Measurements from ENCODE around the gene ACAD10.

ACAD10 gene

DNA sequence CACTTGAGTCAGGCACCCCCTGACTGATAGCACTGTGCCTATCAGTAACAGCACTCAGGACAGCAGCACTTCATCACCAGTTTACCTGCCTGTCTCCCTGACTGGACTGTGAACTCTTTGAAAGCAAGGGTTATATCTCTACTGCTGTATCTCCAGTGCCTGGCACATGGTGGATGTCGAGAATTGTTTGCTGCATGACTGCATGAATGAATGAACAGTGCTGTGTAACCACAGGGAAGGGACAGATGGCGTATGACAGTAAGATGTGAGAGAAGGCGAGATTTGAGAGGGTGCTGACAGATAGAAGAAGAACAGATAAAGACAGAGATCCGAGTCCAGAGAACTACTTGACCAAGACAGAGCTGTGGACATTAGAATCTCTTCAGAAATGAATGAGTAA lies 29.8 kb upstream of the ACAD10 start:
- TF ChIP-seq CTCF (IDR thresholded peaks at IDR 0.05; ENCODE audit: low read length) = no peak
- no peak for TF ChIP-seq EZH2 (optimal IDR thresholded peaks at IDR 0.05; ENCODE audit: low read depth, low read length)
- no peak for TF ChIP-seq EZH2phosphoT487 (IDR thresholded peaks at IDR 0.05; ENCODE audit: low read length)
- no peaks in the 10 kb centered on the region for H3K36me3 ChIP-seq (replicated peaks; ENCODE audit: insufficient read depth, low read length)
- no peak overlapping the region for H3K4me3 ChIP-seq (ENCODE audit: low read length)
- no peaks in the 10 kb centered on the region for H3F3A ChIP-seq (ENCODE audit: insufficient read depth, low read length)
- H4K20me1 ChIP-seq (ENCODE audit: insufficient read depth, low read length) = no peaks in the 10 kb centered on the region
- no peak for DNase-seq
- no peaks in the 10 kb centered on the region for H3K9me2 ChIP-seq (replicated peaks; ENCODE audit: insufficient read depth, low read length)
- no peaks in the 10 kb centered on the region for H3K79me2 ChIP-seq (ENCODE audit: low read length)
- no peak overlapping the region for H3K4me2 ChIP-seq (ENCODE audit: low read depth, low read length)
- H3K9me3 ChIP-seq (replicated peaks; ENCODE audit: insufficient read depth, low read length) = no peaks in the 10 kb centered on the region
- no peak overlapping the region for H3K9ac ChIP-seq (ENCODE audit: low read length)
- no peak overlapping the region for H3K27ac ChIP-seq (ENCODE audit: low read length)
- H2AFZ ChIP-seq (ENCODE audit: low read length) = no peak overlapping the region
- no peaks in the 10 kb centered on the region for H3K4me1 ChIP-seq (ENCODE audit: low read length)
- H3K27me3 ChIP-seq (replicated peaks; ENCODE audit: insufficient read depth, low read length) = no peaks in the 10 kb centered on the region

DNA sequence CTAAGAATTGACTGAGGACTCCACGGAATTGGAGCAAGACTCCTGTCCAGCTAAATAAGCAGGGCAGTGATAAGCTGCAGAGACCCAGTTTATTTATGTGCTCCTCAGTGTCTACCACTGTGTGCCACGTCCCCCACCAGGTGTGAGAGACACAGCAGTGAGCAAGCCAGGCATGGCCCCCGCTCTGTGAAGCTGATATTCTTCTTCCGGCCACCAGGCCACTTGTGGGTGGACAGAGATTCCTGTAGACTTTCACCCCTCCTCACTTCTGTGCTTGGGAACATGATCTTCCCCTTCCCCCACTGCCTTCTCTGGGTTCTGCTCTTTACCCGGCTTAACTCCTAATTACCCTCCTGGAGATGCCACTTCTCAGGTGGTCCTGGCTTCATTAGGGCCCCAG lies 21.4 kb upstream of the ACAD10 start:
- Histone ChIP-seq H3K4me2 (ENCODE audit: low read depth, low read length) (no peak overlapping the region), H3K9me3 (replicated peaks; ENCODE audit: insufficient read depth, low read length) (no peaks in the 10 kb centered on the region)
- TF ChIP-seq CTCF (IDR thresholded peaks at IDR 0.05; ENCODE audit: low read length) (no peak), EZH2 (optimal IDR thresholded peaks at IDR 0.05; ENCODE audit: low read depth, low read length) (no peak), EZH2phosphoT487 (IDR thresholded peaks at IDR 0.05; ENCODE audit: low read length) (no peak)

GRCh38 chr12:111664961-111665865 lies 20.6 kb upstream of the ACAD10 start:
- Histone ChIP-seq H3K9ac (ENCODE audit: low read length) (no peak overlapping the region), H3K4me3 (ENCODE audit: low read length) (no peak overlapping the region), H3K27ac (ENCODE audit: low read length) (no peak overlapping the region), H3K79me2 (ENCODE audit: low read length) (no peaks in the 10 kb centered on the region), H2AFZ (ENCODE audit: low read length) (no peak overlapping the region), H3K36me3 (replicated peaks; ENCODE audit: insufficient read depth, low read length) (no peaks in the 10 kb centered on the region), H3F3A (ENCODE audit: insufficient read depth, low read length) (no peaks in the 10 kb centered on the region; the same call in 1 of the 2 replicates), H3K4me1 (ENCODE audit: low read length) (no peaks in the 10 kb centered on the region), H4K20me1 (ENCODE audit: insufficient read depth, low read length) (no peaks in the 10 kb centered on the region), H3K27me3 (replicated peaks; ENCODE audit: insufficient read depth, low read length) (no peaks in the 10 kb centered on the region), H3K9me3 (replicated peaks; ENCODE audit: insufficient read depth, low read length) (no peaks in the 10 kb centered on the region), H3K9me2 (replicated peaks; ENCODE audit: insufficient read depth, low read length) (no peaks in the 10 kb centered on the region), H3K4me2 (ENCODE audit: low read depth, low read length) (no peak overlapping the region)
- DNase-seq = no peak
- no peak for TF ChIP-seq CTCF (IDR thresholded peaks at IDR 0.05; ENCODE audit: low read length)
- TF ChIP-seq EZH2 (optimal IDR thresholded peaks at IDR 0.05; ENCODE audit: low read depth, low read length) = no peak
- TF ChIP-seq EZH2phosphoT487 (IDR thresholded peaks at IDR 0.05; ENCODE audit: low read length) = no peak

More for the DNA sequence above, 21.4 kb upstream of the ACAD10 start:
- H3K79me2 ChIP-seq (ENCODE audit: low read length) = no peaks in the 10 kb centered on the region
- no peaks in the 10 kb centered on the region for H3K27me3 ChIP-seq (replicated peaks; ENCODE audit: insufficient read depth, low read length)
- H3K27ac ChIP-seq (ENCODE audit: low read length) = no peak overlapping the region
- H3K9ac ChIP-seq (ENCODE audit: low read length) = no peak overlapping the region
- H3K9me2 ChIP-seq (replicated peaks; ENCODE audit: insufficient read depth, low read length) = no peaks in the 10 kb centered on the region
- H3K4me3 ChIP-seq (ENCODE audit: low read length) = no peak overlapping the region
- H3K36me3 ChIP-seq (replicated peaks; ENCODE audit: insufficient read depth, low read length) = no peaks in the 10 kb centered on the region
- DNase-seq = no peak
- H4K20me1 ChIP-seq (ENCODE audit: insufficient read depth, low read length) = no peaks in the 10 kb centered on the region
- H2AFZ ChIP-seq (ENCODE audit: low read length) = no peak overlapping the region
- H3K4me1 ChIP-seq (ENCODE audit: low read length) = no peaks in the 10 kb centered on the region
- H3F3A ChIP-seq (ENCODE audit: insufficient read depth, low read length) = no peaks in the 10 kb centered on the region; the same call in 1 of the 2 replicates

Data from MM.1S (cell line).